HCT116 (cell line): ENCODE results near the gene ELF3.
"Not testable (repeated sequence)": the region's sequence is repeated elsewhere in the genome, so short reads cannot be mapped to it uniquely, and the experiment has no call there.

Source experiments
- EZH2 ChIP-seq: fragments of 200-600 bp; sonication (generic); IDR thresholded peaks from 2 replicates; pipeline ENCODE4 v1.6.1; 2017; ENCODE audit warnings: antibody characterized with exemption, mixed run types
- EZH2phosphoT487 ChIP-seq: fragments of 200-600 bp; IDR thresholded peaks from 2 replicates; pipeline ENCODE4 v1.6.1; 2018; ENCODE audit warnings: antibody characterized with exemption, borderline replicate concordance
- POLR2A ChIP-seq: IDR thresholded peaks from 2 replicates; pipeline ENCODE4 v1.7.0; 2011; ENCODE audit warnings: borderline replicate concordance; ENCODE audit not compliant: insufficient read depth, insufficient read length; ENCODE audit errors: extremely low read depth
- POLR2AphosphoS5 ChIP-seq: IDR thresholded peaks from 2 replicates; pipeline ENCODE4 v1.6.1; 2011; ENCODE audit warnings: mild to moderate bottlenecking, low read depth, low read length, moderate library complexity
- SP1 ChIP-seq: IDR thresholded peaks from 2 replicates; pipeline ENCODE4 v1.6.1; 2012; ENCODE audit warnings: low read depth
- SRF ChIP-seq: IDR thresholded peaks from 2 replicates; pipeline ENCODE4 v1.6.1; 2012; ENCODE audit warnings: low read depth
- TCF7L2 ChIP-seq: IDR thresholded peaks from 2 replicates; pipeline ENCODE4 v1.7.0; 2011; ENCODE audit warnings: borderline replicate concordance, inconsistent platforms; ENCODE audit not compliant: insufficient read depth, insufficient read length; ENCODE audit errors: extremely low read depth
- YY1 ChIP-seq: IDR thresholded peaks from 2 replicates; pipeline ENCODE4 v1.6.1; 2011; ENCODE audit warnings: low read length, low read depth, moderate library complexity, mild to moderate bottlenecking; ENCODE audit not compliant: insufficient replicate concordance; ENCODE audit errors: extremely low read depth
- ZFX ChIP-seq: fragments of 450-650 bp; IDR thresholded peaks from 2 replicates; pipeline ENCODE4 v1.6.1; 2017
- TF ChIP-seq, protein P1 (sequence below): IDR thresholded peaks from 2 replicates; pipeline ENCODE4 v1.6.1; 2011; ENCODE audit warnings: mild to moderate bottlenecking, low read length, moderate library complexity; ENCODE audit not compliant: insufficient replicate concordance; ENCODE audit errors: extremely low read depth
- TF ChIP-seq, protein P2 (sequence below): IDR thresholded peaks from 2 replicates; pipeline ENCODE4 v1.6.1; 2012
- TF ChIP-seq, protein P3 (sequence below), 3 experiments: fragments of 200-600 bp in 1 of 3; sonication (generic) in 1 of 3; IDR thresholded peaks in 2 of 3; conservative IDR thresholded peaks in 1 of 3; 2 replicates each; pipeline ENCODE4 v1.5.1; 2012 to 2017; ENCODE audit warnings: low read depth in 2 of 3, low read length in 2 of 3, antibody characterized with exemption in 1 of 3, borderline replicate concordance in 1 of 3, control low read depth in 1 of 3, mild to moderate bottlenecking in 1 of 3, mixed read lengths in 1 of 3, mixed run types in 1 of 3, moderate library complexity in 1 of 3; ENCODE audit not compliant: insufficient read depth in 1 of 3
- TF ChIP-seq, protein P4 (sequence below): IDR thresholded peaks from 2 replicates; pipeline ENCODE4 v1.6.1; 2012; ENCODE audit warnings: low read depth

DNA sequence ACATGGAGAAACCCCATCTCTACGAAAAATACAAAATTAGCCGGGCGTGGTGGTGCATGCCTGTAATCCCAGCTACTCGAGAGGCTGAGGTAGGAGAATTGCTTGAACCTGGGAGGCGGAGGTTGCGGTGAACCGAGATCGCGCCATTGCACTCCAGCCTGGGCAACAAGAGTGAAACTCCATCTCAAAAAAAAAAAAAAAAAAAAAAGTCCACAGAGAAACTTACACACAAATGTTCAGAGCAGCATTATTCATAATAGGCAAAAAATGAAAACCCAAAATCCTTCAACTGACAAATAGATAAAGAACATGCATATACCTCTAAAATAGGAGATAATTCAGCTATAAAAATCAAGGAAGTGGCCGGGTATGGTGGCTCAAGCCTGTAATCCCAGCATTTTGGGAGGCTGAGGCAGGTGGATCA, 54.5 kb downstream of the ELF3 start:
- TF ChIP-seq POLR2A, YY1, EZH2, TCF7L2, ZFX, SRF, POLR2AphosphoS5, SP1, EZH2phosphoT487: not testable (repeated sequence)
- TF ChIP-seq, protein P1, sequence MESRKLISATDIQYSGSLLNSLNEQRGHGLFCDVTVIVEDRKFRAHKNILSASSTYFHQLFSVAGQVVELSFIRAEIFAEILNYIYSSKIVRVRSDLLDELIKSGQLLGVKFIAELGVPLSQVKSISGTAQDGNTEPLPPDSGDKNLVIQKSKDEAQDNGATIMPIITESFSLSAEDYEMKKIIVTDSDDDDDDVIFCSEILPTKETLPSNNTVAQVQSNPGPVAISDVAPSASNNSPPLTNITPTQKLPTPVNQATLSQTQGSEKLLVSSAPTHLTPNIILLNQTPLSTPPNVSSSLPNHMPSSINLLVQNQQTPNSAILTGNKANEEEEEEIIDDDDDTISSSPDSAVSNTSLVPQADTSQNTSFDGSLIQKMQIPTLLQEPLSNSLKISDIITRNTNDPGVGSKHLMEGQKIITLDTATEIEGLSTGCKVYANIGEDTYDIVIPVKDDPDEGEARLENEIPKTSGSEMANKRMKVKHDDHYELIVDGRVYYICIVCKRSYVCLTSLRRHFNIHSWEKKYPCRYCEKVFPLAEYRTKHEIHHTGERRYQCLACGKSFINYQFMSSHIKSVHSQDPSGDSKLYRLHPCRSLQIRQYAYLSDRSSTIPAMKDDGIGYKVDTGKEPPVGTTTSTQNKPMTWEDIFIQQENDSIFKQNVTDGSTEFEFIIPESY: not testable (repeated sequence)
- TF ChIP-seq, protein P2, sequence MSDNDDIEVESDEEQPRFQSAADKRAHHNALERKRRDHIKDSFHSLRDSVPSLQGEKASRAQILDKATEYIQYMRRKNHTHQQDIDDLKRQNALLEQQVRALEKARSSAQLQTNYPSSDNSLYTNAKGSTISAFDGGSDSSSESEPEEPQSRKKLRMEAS: not testable (repeated sequence)
- TF ChIP-seq, protein P3, sequence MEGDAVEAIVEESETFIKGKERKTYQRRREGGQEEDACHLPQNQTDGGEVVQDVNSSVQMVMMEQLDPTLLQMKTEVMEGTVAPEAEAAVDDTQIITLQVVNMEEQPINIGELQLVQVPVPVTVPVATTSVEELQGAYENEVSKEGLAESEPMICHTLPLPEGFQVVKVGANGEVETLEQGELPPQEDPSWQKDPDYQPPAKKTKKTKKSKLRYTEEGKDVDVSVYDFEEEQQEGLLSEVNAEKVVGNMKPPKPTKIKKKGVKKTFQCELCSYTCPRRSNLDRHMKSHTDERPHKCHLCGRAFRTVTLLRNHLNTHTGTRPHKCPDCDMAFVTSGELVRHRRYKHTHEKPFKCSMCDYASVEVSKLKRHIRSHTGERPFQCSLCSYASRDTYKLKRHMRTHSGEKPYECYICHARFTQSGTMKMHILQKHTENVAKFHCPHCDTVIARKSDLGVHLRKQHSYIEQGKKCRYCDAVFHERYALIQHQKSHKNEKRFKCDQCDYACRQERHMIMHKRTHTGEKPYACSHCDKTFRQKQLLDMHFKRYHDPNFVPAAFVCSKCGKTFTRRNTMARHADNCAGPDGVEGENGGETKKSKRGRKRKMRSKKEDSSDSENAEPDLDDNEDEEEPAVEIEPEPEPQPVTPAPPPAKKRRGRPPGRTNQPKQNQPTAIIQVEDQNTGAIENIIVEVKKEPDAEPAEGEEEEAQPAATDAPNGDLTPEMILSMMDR (IDR thresholded peaks at IDR 0.05 in 2 of 3, conservative IDR thresholded peaks at IDR 0.05 in 1 of 3; ENCODE audit: borderline replicate concordance in 1 of 3, insufficient read depth in 1 of 3, low read depth in 2 of 3, low read length in 2 of 3): not testable (repeated sequence)
- TF ChIP-seq, protein P4, sequence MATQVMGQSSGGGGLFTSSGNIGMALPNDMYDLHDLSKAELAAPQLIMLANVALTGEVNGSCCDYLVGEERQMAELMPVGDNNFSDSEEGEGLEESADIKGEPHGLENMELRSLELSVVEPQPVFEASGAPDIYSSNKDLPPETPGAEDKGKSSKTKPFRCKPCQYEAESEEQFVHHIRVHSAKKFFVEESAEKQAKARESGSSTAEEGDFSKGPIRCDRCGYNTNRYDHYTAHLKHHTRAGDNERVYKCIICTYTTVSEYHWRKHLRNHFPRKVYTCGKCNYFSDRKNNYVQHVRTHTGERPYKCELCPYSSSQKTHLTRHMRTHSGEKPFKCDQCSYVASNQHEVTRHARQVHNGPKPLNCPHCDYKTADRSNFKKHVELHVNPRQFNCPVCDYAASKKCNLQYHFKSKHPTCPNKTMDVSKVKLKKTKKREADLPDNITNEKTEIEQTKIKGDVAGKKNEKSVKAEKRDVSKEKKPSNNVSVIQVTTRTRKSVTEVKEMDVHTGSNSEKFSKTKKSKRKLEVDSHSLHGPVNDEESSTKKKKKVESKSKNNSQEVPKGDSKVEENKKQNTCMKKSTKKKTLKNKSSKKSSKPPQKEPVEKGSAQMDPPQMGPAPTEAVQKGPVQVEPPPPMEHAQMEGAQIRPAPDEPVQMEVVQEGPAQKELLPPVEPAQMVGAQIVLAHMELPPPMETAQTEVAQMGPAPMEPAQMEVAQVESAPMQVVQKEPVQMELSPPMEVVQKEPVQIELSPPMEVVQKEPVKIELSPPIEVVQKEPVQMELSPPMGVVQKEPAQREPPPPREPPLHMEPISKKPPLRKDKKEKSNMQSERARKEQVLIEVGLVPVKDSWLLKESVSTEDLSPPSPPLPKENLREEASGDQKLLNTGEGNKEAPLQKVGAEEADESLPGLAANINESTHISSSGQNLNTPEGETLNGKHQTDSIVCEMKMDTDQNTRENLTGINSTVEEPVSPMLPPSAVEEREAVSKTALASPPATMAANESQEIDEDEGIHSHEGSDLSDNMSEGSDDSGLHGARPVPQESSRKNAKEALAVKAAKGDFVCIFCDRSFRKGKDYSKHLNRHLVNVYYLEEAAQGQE: not testable (repeated sequence)
